ENCODE results near the gene HES1.

DNA sequence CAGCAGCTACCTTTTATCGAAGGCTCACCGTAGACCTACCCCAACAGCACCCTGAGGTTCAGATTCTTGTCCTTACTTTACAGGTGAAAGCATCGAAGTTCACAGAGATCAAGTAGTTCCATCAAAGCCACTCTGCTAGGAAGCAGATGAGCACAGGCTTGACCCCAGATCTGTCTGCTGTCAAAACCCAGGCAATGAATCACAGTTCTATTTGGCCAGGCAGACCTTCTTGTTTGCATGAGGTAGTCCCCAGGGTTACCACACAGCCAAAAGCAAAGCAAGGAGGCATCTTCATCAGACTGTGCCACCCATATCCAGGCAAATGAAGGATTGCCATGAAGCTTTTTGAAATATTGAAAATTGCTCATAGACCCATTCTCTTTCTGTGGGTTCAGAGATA lies 33.0 kb downstream of the HES1 start:
- TF ChIP-seq, protein P1, sequence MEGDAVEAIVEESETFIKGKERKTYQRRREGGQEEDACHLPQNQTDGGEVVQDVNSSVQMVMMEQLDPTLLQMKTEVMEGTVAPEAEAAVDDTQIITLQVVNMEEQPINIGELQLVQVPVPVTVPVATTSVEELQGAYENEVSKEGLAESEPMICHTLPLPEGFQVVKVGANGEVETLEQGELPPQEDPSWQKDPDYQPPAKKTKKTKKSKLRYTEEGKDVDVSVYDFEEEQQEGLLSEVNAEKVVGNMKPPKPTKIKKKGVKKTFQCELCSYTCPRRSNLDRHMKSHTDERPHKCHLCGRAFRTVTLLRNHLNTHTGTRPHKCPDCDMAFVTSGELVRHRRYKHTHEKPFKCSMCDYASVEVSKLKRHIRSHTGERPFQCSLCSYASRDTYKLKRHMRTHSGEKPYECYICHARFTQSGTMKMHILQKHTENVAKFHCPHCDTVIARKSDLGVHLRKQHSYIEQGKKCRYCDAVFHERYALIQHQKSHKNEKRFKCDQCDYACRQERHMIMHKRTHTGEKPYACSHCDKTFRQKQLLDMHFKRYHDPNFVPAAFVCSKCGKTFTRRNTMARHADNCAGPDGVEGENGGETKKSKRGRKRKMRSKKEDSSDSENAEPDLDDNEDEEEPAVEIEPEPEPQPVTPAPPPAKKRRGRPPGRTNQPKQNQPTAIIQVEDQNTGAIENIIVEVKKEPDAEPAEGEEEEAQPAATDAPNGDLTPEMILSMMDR (IDR thresholded peaks at IDR 0.05) = no peak
- TF ChIP-seq POLR2A (IDR thresholded peaks at IDR 0.05) = no peak

Data from right lobe of liver (tissue), 4 donors.